B cell (primary cell): ENCODE results near the gene NANOS1. TPM values are rescaled to one million over a fixed set of nuclear protein-coding genes. Genes with fewer than 3 reads are reported as not detected.

Experiments used
- ATAC-seq: fragments of 200-7000 bp; cut with Tn5 transposase; one replicate; pipeline ENCODE4 v1.10.0; 2021; ENCODE audit warnings: low read depth, mild to moderate bottlenecking, moderate number of reproducible peaks, moderate library complexity
- CTCF ChIA-PET: fragments of 350-600 bp; sonication (Branson Sonifier 250); formaldehyde crosslinking; loops from one replicate; lab custom pipeline; 2021; ENCODE audit warnings: antibody characterized with exemption, inconsistent platforms; lab: Charles Lee
- POLR2A ChIA-PET: fragments of 350-600 bp; sonication (Branson Sonifier 250); formaldehyde crosslinking; loops from one replicate; lab custom pipeline; 2021; ENCODE audit warnings: antibody characterized with exemption; lab: Charles Lee
- DNase-seq: peaks from one replicate; pipeline ENCODE4 v3.0.0; 2013
- H2AFZ ChIP-seq: 2 replicates; pipeline ENCODE4 v1.6.1; 2012; ENCODE audit warnings: mild to moderate bottlenecking, low read depth, low read length; ENCODE audit not compliant: insufficient read depth, poor library complexity, severe bottlenecking
- H3K27ac ChIP-seq, 2 donors: 1 replicate in 1 of 2; 2 replicates in 1 of 2; pipeline ENCODE4 v1.5.1; 2012 to 2013; ENCODE audit warnings: low read length in 2 of 2, mild to moderate bottlenecking in 2 of 2, moderate library complexity in 1 of 2
- H3K27me3 ChIP-seq, 4 experiments: fragments of 200-600 bp in 1 of 4; sonication (generic) in 1 of 4; replicated peaks in 1 of 4; 1 replicate in 2 of 4; 2 replicates in 2 of 4; pipeline versions ENCODE4 v1.6.1 to v1.7.0; 2013 to 2016; ENCODE audit warnings: low read length in 3 of 4, mild to moderate bottlenecking in 2 of 4, mixed read lengths in 1 of 4, moderate library complexity in 1 of 4; ENCODE audit not compliant: insufficient read depth in 4 of 4, control insufficient read depth in 3 of 4; ENCODE audit errors: control extremely low read depth in 1 of 4
- H3K36me3 ChIP-seq, 2 experiments: replicated peaks in 1 of 2; 1 replicate in 1 of 2; 2 replicates in 1 of 2; pipeline versions ENCODE4 v1.6.1 to v1.7.1; 2013; ENCODE audit warnings: low read length in 1 of 2; ENCODE audit not compliant: insufficient read depth in 2 of 2, control insufficient read depth in 1 of 2; ENCODE audit errors: control extremely low read depth in 1 of 2, extremely low read depth in 1 of 2
- H3K4me1 ChIP-seq, 2 donors: fragments of 200-600 bp in 1 of 2; sonication (generic) in 1 of 2; 1 replicate in 1 of 2; 2 replicates in 1 of 2; pipeline versions ENCODE4 v1.5.1 to v1.6.1; 2013 to 2017; ENCODE audit warnings: low read length in 2 of 2; ENCODE audit not compliant: control insufficient read depth in 2 of 2, insufficient read depth in 2 of 2
- H3K4me2 ChIP-seq: replicated peaks from 2 replicates; pipeline ENCODE3; 2012; ENCODE audit warnings: mild to moderate bottlenecking, low read depth, low read length; ENCODE audit not compliant: poor library complexity, severe bottlenecking
- H3K4me3 ChIP-seq, 5 experiments: fragments of 200-600 bp in 1 of 5; sonication (generic) in 1 of 5; 1 replicate in 3 of 5; 2 replicates in 2 of 5; pipeline versions ENCODE4 v1.5.1 to v1.7.0; 2011 to 2016; ENCODE audit warnings: low read length in 4 of 5, mild to moderate bottlenecking in 4 of 5, low read depth in 2 of 5, control low read depth in 1 of 5, moderate library complexity in 1 of 5; ENCODE audit not compliant: insufficient read depth in 1 of 5; ENCODE audit errors: control extremely low read depth in 1 of 5, extremely low read depth in 1 of 5
- H3K79me2 ChIP-seq: fragments of 200-600 bp; sonication (generic); one replicate; pipeline ENCODE4 v1.6.0; 2016; ENCODE audit warnings: low read length; ENCODE audit not compliant: control insufficient read depth, insufficient read depth
- H3K9ac ChIP-seq: fragments of 200-600 bp; sonication (generic); 2 replicates; pipeline ENCODE4 v1.6.1; 2017; ENCODE audit warnings: mild to moderate bottlenecking, low read length, moderate library complexity
- H3K9me3 ChIP-seq, 3 donors: one replicate each; pipeline versions ENCODE4 v1.6.1 to v1.7.1; 2013; ENCODE audit warnings: low read length in 2 of 3; ENCODE audit not compliant: control insufficient read depth in 2 of 3, insufficient read depth in 1 of 3; ENCODE audit errors: control extremely low read depth in 1 of 3
- H4K20me1 ChIP-seq: 2 replicates; pipeline ENCODE4 v1.6.0; 2012; ENCODE audit warnings: mild to moderate bottlenecking, low read length; ENCODE audit not compliant: insufficient read depth, control insufficient read depth, poor library complexity, severe bottlenecking
- H3K27ac Mint-ChIP-seq: one replicate; pipeline ENCODE4 v1.8.0; 2021; ENCODE audit warnings: mixed read lengths
- H3K27me3 Mint-ChIP-seq: one replicate; pipeline ENCODE4 v1.8.0; 2021; ENCODE audit warnings: mixed read lengths
- H3K4me1 Mint-ChIP-seq: one replicate; pipeline ENCODE4 v1.8.0; 2021; ENCODE audit warnings: mixed read lengths
- H3K4me3 Mint-ChIP-seq: one replicate; pipeline ENCODE4 v1.8.0; 2021; ENCODE audit warnings: mixed read lengths
- H3K9me3 Mint-ChIP-seq: one replicate; pipeline ENCODE4 v1.8.0; 2022; ENCODE audit warnings: mixed read lengths; ENCODE audit not compliant: insufficient read depth
- EZH2 ChIP-seq: IDR thresholded peaks from 2 replicates; pipeline ENCODE4 v1.6.1; 2012; ENCODE audit warnings: borderline replicate concordance, low read depth, mild to moderate bottlenecking, moderate library complexity, low read length; ENCODE audit not compliant: insufficient read depth, poor library complexity, severe bottlenecking
- WGBS: methylation state at CpG from one replicate; pipeline ENCODE4 v1.1.5; 2013; ENCODE audit warnings: missing lambda C conversion rate; ENCODE audit not compliant: insufficient coverage; 5-methylcytosine and 5-hydroxymethylcytosine counted together
- intact Hi-C: fragments of 100-400 bp; cut with micrococcal nuclease; formaldehyde crosslinking; loops from one replicate; pipeline ENCODE4 v1.10.0; 2022
- polyA plus RNA-seq: library from polyadenylated mRNA; depleted of rRNA; stranded (reverse); fragments of >200 nt; gene quantifications from 2 replicates; pipeline ENCODE4 v1.2.3, GENCODE V29; 2012
- total RNA-seq, 2 donors: library from RNA; stranded (reverse); fragments of 120-200 nt in 1 of 2; gene quantifications; 1 replicate in 1 of 2; 2 replicates in 1 of 2; pipeline versions ENCODE4 v1.2.3 to v1.2.4, GENCODE V29; 2013 to 2022
- TF ChIP-seq, protein P1 (sequence below): fragments of 200-600 bp; IDR thresholded peaks from one replicate; pipeline ENCODE4 v1.8.0; 2022; ENCODE audit warnings: antibody characterized with exemption, mild to moderate bottlenecking

Gene NANOS1
- total and polyA plus RNA-seq, 2 donors (not counting 1 experiment from before 2014, with no cell fraction given) = 0.16 to 0.69 TPM

GRCh38 chr10:119045561-119045960 lies 16.0 kb downstream of the NANOS1 start:
- TF ChIP-seq, protein P1, sequence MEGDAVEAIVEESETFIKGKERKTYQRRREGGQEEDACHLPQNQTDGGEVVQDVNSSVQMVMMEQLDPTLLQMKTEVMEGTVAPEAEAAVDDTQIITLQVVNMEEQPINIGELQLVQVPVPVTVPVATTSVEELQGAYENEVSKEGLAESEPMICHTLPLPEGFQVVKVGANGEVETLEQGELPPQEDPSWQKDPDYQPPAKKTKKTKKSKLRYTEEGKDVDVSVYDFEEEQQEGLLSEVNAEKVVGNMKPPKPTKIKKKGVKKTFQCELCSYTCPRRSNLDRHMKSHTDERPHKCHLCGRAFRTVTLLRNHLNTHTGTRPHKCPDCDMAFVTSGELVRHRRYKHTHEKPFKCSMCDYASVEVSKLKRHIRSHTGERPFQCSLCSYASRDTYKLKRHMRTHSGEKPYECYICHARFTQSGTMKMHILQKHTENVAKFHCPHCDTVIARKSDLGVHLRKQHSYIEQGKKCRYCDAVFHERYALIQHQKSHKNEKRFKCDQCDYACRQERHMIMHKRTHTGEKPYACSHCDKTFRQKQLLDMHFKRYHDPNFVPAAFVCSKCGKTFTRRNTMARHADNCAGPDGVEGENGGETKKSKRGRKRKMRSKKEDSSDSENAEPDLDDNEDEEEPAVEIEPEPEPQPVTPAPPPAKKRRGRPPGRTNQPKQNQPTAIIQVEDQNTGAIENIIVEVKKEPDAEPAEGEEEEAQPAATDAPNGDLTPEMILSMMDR = no peak
- TF ChIP-seq EZH2 = no peak
- Histone ChIP-seq H2AFZ (no peak overlapping the region), H3K27me3 (no peaks in the 10 kb centered on the region), H3K27ac (no peak overlapping the region), H3K79me2 (peaks cover 37% of the 10 kb centered on the region), H3K36me3 (peaks cover 12 to 86% of the 10 kb centered on the region in 2 experiments), H3K9me3 (no peaks in the 10 kb centered on the region), H3K4me1 (peaks cover 6 to 8% of the 10 kb centered on the region in 2 donors), H3K9ac (no peak overlapping the region), H4K20me1 (peaks cover 88% of the 10 kb centered on the region), H3K4me2 (no peak overlapping the region), H3K4me3 (no peak overlapping the region)
- no peaks in the 10 kb centered on the region for H3K27me3 Mint-ChIP-seq
- no peaks in the 10 kb centered on the region for H3K9me3 Mint-ChIP-seq
- WGBS = 100% methylated on average over 4 of the region's 7 CpGs
- ATAC-seq (no peak), DNase-seq (no peak)
- H3K4me3 Mint-ChIP-seq = no peak overlapping the region
- intact Hi-C loops = no loop called here
- no peak overlapping the region for H3K27ac Mint-ChIP-seq
- CTCF ChIA-PET = no interaction called here
- POLR2A ChIA-PET = no interaction called here
- peaks cover 14% of the 10 kb centered on the region for H3K4me1 Mint-ChIP-seq

GRCh38 chr10:119049361-119049760 lies 19.8 kb downstream of the NANOS1 start:
- ATAC-seq (no peak), DNase-seq (no peak)
- no peaks in the 10 kb centered on the region for H3K27me3 Mint-ChIP-seq
- Histone ChIP-seq H3K4me1 (peaks cover 6 to 8% of the 10 kb centered on the region in 2 donors), H3K4me3 (no peak overlapping the region), H3K27me3 (no peaks in the 10 kb centered on the region), H2AFZ (no peak overlapping the region), H3K4me2 (no peak overlapping the region), H3K9ac (no peak overlapping the region), H4K20me1 (peaks cover 84% of the 10 kb centered on the region), H3K36me3 (peaks cover 18 to 85% of the 10 kb centered on the region in 2 experiments), H3K9me3 (no peaks in the 10 kb centered on the region), H3K79me2 (peaks cover 59% of the 10 kb centered on the region), H3K27ac (no peak overlapping the region)
- intact Hi-C loops = no loop called here
- H3K27ac Mint-ChIP-seq = no peak overlapping the region
- 60% methylated on average over 3 of the region's 5 CpGs for WGBS
- peaks cover 14% of the 10 kb centered on the region for H3K4me1 Mint-ChIP-seq
- TF ChIP-seq, protein P1 = no peak
- TF ChIP-seq EZH2 = no peak
- H3K4me3 Mint-ChIP-seq = no peak overlapping the region
- ChIA-PET CTCF (interaction anchor here (0.7 kb wide), 1 partner anchor 496 kb away, joined by 3 read pairs; no protein-coding TSS in a partner anchor), POLR2A (interaction anchor here (0.7 kb wide), 1 partner anchor 17 kb away, joined by 8 read pairs; no protein-coding TSS in a partner anchor)
- H3K9me3 Mint-ChIP-seq = no peaks in the 10 kb centered on the region
